Bronchial epithelial cell (primary cell): ENCODE results near the gene SGK1. TPM values are rescaled to one million over a fixed set of nuclear protein-coding genes. Genes with fewer than 3 reads are reported as not detected.
A peak's percentile ranks its signal among the peaks of the same experiment; 100 is the strongest.
"Not testable (repeated sequence)": the region's sequence is repeated elsewhere in the genome, so short reads cannot be mapped to it uniquely, and the experiment has no call there.

ENCODE experiments used
- DNase-seq: peaks from one replicate; pipeline ENCODE4 v3.0.0-alpha.2; 2010; ENCODE audit warnings: low read depth
- FAIRE-seq: peaks from 2 replicates; lab custom pipeline; 2011; peaks lifted over from hg19 to GRCh38; lab: Jason Lieb, UNC
- H3K27me3 ChIP-seq: 2 replicates; pipeline ENCODE4 v1.5.1; 2011; ENCODE audit warnings: low read length; ENCODE audit not compliant: control insufficient read depth, insufficient read depth
- H3K36me3 ChIP-seq: 2 replicates; pipeline ENCODE4 v1.5.1; 2011; ENCODE audit warnings: low read length; ENCODE audit not compliant: control insufficient read depth, insufficient read depth
- H3K4me3 ChIP-seq: 2 replicates; pipeline ENCODE4 v1.5.1; 2011; ENCODE audit warnings: mild to moderate bottlenecking, low read depth, low read length, control low read depth
- CTCF ChIP-seq: IDR thresholded peaks from 2 replicates; pipeline ENCODE4 v1.5.1; 2011; ENCODE audit warnings: mild to moderate bottlenecking, moderate library complexity, low read length, control low read depth, inconsistent platforms; ENCODE audit not compliant: insufficient read depth, severe bottlenecking
- total RNA-seq: library from RNA; depleted of rRNA; stranded (reverse); fragments of >200 nt; gene quantifications from 2 replicates; pipeline ENCODE4 v1.2.1, GENCODE V29; 2014

Gene SGK1
- total RNA-seq, 1 donor from 2014 or later = 13.4 TPM

- DNase-seq (no peak), FAIRE-seq (no peak)
- Histone ChIP-seq H3K4me3 (no peak overlapping the region), H3K36me3 (no peaks in the 10 kb centered on the region), H3K27me3 (no peaks in the 10 kb centered on the region)
- no peak for TF ChIP-seq CTCF
Measured at GRCh38 chr6:134185277-134185676, 132.6 kb downstream of the SGK1 start.

- Histone ChIP-seq H3K4me3 (no peak overlapping the region), H3K27me3 (no peaks in the 10 kb centered on the region), H3K36me3 (no peaks in the 10 kb centered on the region)
- DNase-seq (no peak), FAIRE-seq (no peak)
- TF ChIP-seq CTCF = no peak
Measured at GRCh38 chr6:134183844-134184243, 134.1 kb downstream of the SGK1 start.

- DNase-seq = no peak
- no peaks in the 10 kb centered on the region for H3K27me3 ChIP-seq
- no peak for FAIRE-seq
- H3K4me3 ChIP-seq = no peak overlapping the region
- TF ChIP-seq CTCF = no peak
- no peaks in the 10 kb centered on the region for H3K36me3 ChIP-seq
Measured at GRCh38 chr6:134182528-134182927, 135.4 kb downstream of the SGK1 start.

- FAIRE-seq, H3K36me3 ChIP-seq, H3K4me3 ChIP-seq, H3K27me3 ChIP-seq, DNase-seq: not testable (repeated sequence)
Measured at GRCh38 chr6:134181726-134182125, 136.2 kb downstream of the SGK1 start.

GRCh38 chr6:134181251-134181650, 136.7 kb downstream of the SGK1 start:
- not testable (repeated sequence) for H3K27me3 ChIP-seq, H3K36me3 ChIP-seq, DNase-seq, FAIRE-seq, H3K4me3 ChIP-seq

GRCh38 chr6:134180540-134180939, 137.4 kb downstream of the SGK1 start:
- H3K36me3 ChIP-seq, DNase-seq, H3K4me3 ChIP-seq, H3K27me3 ChIP-seq, FAIRE-seq: not testable (repeated sequence)

GRCh38 chr6:134178161-134179044, 139.5 kb downstream of the SGK1 start:
- TF ChIP-seq CTCF = peak; percentile 77
- DNase-seq (peak; percentile 85), FAIRE-seq (no peak)
- Histone ChIP-seq H3K36me3 (no peaks in the 10 kb centered on the region), H3K27me3 (no peaks in the 10 kb centered on the region), H3K4me3 (peak overlapping the region; percentile 32)
